ENCODE data around the gene PMS2.
"Not testable (repeated sequence)": the region's sequence is repeated elsewhere in the genome, so short reads cannot be mapped to it uniquely, and the experiment has no call there.

PMS2 gene

DNA sequence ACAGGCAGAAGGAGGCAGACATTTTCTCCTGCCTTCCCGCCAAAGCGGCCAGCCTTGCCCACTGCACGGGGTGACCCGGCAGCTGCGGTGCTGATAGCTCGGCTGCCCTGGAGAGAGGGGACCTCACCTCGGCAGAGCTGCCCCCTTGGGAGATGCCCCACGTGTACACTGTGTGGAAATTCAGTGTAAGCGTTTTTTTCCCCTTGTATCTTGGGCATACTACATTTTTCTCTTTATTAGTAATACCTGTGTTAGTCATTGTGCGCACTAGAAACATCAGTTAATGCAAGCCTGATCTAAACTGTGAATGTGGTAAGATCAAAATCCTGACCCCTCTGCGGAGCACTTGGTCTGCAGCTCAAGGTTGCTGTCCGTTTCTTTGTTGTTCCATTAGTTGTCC, 84.2 kb downstream of the PMS2 start:
- not testable (repeated sequence) for H2AFZ ChIP-seq (ENCODE audit: low read depth, low read length); H3K27me3 ChIP-seq (ENCODE audit: insufficient read depth, low read length); H3K4me3 ChIP-seq (ENCODE audit: low read length); H3K4me1 ChIP-seq (ENCODE audit: insufficient read depth, low read length); H3K36me3 ChIP-seq (ENCODE audit: insufficient read depth, low read length); H3K9me3 ChIP-seq (ENCODE audit: low read length)

DNA sequence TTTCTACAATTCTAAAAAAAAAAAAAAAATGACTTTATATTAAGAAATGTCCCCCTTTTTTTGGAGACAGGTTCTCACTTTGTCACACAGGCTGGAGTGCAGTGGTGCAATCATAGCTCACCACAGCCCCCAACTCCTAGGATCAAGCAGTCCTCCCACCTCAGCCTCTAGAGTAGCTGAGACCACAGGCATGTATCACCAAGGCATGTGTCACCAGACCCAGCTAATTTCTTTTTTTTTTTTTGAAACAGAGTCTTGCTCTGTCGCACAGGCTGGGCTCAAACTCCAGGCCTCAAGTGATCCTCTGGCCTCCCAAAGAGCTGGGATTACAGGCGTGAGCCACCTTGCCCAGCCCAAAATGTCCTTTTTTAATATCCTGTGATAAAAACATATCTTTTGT, 84.7 kb downstream of the PMS2 start:
- not testable (repeated sequence) for H3K4me1 ChIP-seq (ENCODE audit: insufficient read depth, low read length); H3K4me3 ChIP-seq (ENCODE audit: low read length); H3K36me3 ChIP-seq (ENCODE audit: insufficient read depth, low read length); H2AFZ ChIP-seq (ENCODE audit: low read depth, low read length); H3K9me3 ChIP-seq (ENCODE audit: low read length); H3K27me3 ChIP-seq (ENCODE audit: insufficient read depth, low read length)

Data from neuron (in vitro differentiated cells).